OCI-LY7 (cell line): ENCODE measurements around the gene NXPH1. TPM values are rescaled to one million over a fixed set of nuclear protein-coding genes. Genes with fewer than 3 reads are reported as not detected.

Experiments
- BruUV-seq: library from RNA; stranded (reverse); fragments of 400-500 nt; replicated peaks from 2 replicates; lab custom pipeline; 2021; lab: Mats Ljungman, UMichigan
- CTCF ChIA-PET: fragments of 300-600 bp; sonication (Branson Sonifier 250); formaldehyde crosslinking; loops from one replicate; lab custom pipeline; 2022; ENCODE audit warnings: antibody characterized with exemption; ENCODE audit not compliant: unreplicated experiment; lab: Charles Lee
- POLR2A ChIA-PET: fragments of 300-600 bp; sonication (Branson Sonifier 250); formaldehyde crosslinking; loops from one replicate; lab custom pipeline; 2022; ENCODE audit warnings: antibody characterized with exemption; lab: Charles Lee
- DNase-seq: peaks from one replicate; pipeline ENCODE4 v3.0.0-alpha.2; 2015; ENCODE audit warnings: low spot score
- H2AFZ ChIP-seq: fragments of 200-600 bp; sonication (generic), shearing (Covaris generic); 2 replicates; pipeline ENCODE4 v1.6.1; 2014; ENCODE audit warnings: mild to moderate bottlenecking, antibody characterized with exemption, low read length, moderate library complexity
- H3K27ac ChIP-seq: fragments of 200-600 bp; sonication (generic); 2 replicates; pipeline ENCODE4 v1.5.1; 2014; ENCODE audit warnings: mixed run types, low read depth, mild to moderate bottlenecking, moderate library complexity, low read length, inconsistent platforms; ENCODE audit not compliant: poor library complexity, severe bottlenecking
- H3K36me3 ChIP-seq: fragments of 200-600 bp; sonication (generic); 2 replicates; pipeline ENCODE4 v1.6.1; 2014; ENCODE audit warnings: mild to moderate bottlenecking, antibody characterized with exemption, low read length, moderate library complexity, mixed read lengths; ENCODE audit not compliant: insufficient read depth
- H3K4me1 ChIP-seq: fragments of 200-600 bp; sonication (generic); 2 replicates; pipeline ENCODE4 v1.5.1; 2014; ENCODE audit warnings: mild to moderate bottlenecking, low read length; ENCODE audit not compliant: insufficient read depth, poor library complexity, severe bottlenecking
- H3K4me2 ChIP-seq: fragments of 200-600 bp; sonication (generic); 2 replicates; pipeline ENCODE4 v1.6.1; 2014; ENCODE audit warnings: mild to moderate bottlenecking, low read length
- H3K4me3 ChIP-seq: fragments of 200-600 bp; sonication (generic); 2 replicates; pipeline ENCODE4 v1.5.1; 2014; ENCODE audit warnings: mild to moderate bottlenecking, low read depth, low read length; ENCODE audit not compliant: poor library complexity, severe bottlenecking
- H3K79me2 ChIP-seq: fragments of 200-600 bp; sonication (generic); 2 replicates; pipeline ENCODE4 v1.6.1; 2016; ENCODE audit warnings: low read depth, mild to moderate bottlenecking, low read length, moderate library complexity, mixed read lengths; ENCODE audit not compliant: insufficient read depth
- H3K9me2 ChIP-seq: fragments of 200-600 bp; sonication (generic); 2 replicates; pipeline ENCODE4 v1.6.1; 2016; ENCODE audit warnings: mild to moderate bottlenecking, low read length, mixed read lengths; ENCODE audit not compliant: insufficient read depth
- H3K9me3 ChIP-seq: fragments of 200-600 bp; sonication (generic); 2 replicates; pipeline ENCODE4 v1.6.1; 2014; ENCODE audit warnings: mild to moderate bottlenecking, mixed run types, low read length, mixed read lengths
- H4K20me1 ChIP-seq: fragments of 200-600 bp; sonication (generic); 2 replicates; pipeline ENCODE4 v1.6.1; 2014; ENCODE audit warnings: mild to moderate bottlenecking, antibody characterized with exemption, low read length, moderate library complexity, mixed read lengths; ENCODE audit not compliant: insufficient read depth
- EZH2phosphoT487 ChIP-seq: fragments of 200-600 bp; sonication (generic); IDR thresholded peaks from 2 replicates; pipeline ENCODE4 v1.6.1; 2018; ENCODE audit warnings: low read depth, borderline replicate concordance, mild to moderate bottlenecking, mixed run types, antibody characterized with exemption, low read length, moderate library complexity, mixed read lengths
- intact Hi-C: fragments of 100-400 bp; cut with micrococcal nuclease; formaldehyde crosslinking; loops from one replicate; pipeline ENCODE4 v1.10.0; 2022; ENCODE audit not compliant: unreplicated experiment
- total RNA-seq, 2 experiments: library from RNA; depleted of rRNA in 1 of 2; stranded (reverse); fragments of >200 nt in 1 of 2; shearing (Covaris generic) in 1 of 2; gene quantifications; 2 replicates each; pipeline ENCODE4 v1.2.3, GENCODE V29; 2014 to 2022
- TF ChIP-seq, protein P1 (sequence below): fragments of 200-600 bp; sonication (generic); conservative IDR thresholded peaks from 2 replicates; pipeline ENCODE4 v1.5.1; 2014; ENCODE audit warnings: mild to moderate bottlenecking, antibody characterized with exemption, low read length, moderate library complexity, mixed read lengths

NXPH1 gene
- total RNA-seq, 2 experiments from 2014 or later, result not detected

DNA sequence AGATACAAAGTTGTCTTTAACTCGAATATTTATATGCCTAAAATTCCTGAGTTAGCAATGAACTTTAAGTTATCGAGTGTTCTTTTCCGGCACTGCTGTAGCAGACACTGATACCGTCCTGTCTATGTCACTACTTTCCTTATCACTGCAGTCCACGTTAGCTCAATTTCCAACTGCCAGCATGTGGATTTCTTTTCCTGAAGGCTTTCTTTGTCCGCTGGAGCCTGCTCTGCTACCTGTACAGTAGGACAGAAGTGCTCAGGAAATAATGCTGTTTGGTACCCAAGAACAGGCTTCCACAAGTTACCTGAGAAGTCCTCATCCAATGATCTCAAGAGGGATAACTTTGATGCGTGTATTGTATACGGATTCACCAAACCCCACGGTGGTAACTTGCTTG lies 329.4 kb downstream of the NXPH1 start:
- CTCF ChIA-PET, result no interaction called here
- no peak overlapping the region for H3K27ac ChIP-seq
- H3K4me2 ChIP-seq, result no peak overlapping the region
- H3K9me2 ChIP-seq, result no peaks in the 10 kb centered on the region
- H3K9me3 ChIP-seq, result no peaks in the 10 kb centered on the region
- no peaks in the 10 kb centered on the region for H4K20me1 ChIP-seq
- BruUV-seq, result no TSS peak
- intact Hi-C loops, result no loop called here
- no peak for DNase-seq
- no peak for TF ChIP-seq EZH2phosphoT487
- TF ChIP-seq, protein P1, sequence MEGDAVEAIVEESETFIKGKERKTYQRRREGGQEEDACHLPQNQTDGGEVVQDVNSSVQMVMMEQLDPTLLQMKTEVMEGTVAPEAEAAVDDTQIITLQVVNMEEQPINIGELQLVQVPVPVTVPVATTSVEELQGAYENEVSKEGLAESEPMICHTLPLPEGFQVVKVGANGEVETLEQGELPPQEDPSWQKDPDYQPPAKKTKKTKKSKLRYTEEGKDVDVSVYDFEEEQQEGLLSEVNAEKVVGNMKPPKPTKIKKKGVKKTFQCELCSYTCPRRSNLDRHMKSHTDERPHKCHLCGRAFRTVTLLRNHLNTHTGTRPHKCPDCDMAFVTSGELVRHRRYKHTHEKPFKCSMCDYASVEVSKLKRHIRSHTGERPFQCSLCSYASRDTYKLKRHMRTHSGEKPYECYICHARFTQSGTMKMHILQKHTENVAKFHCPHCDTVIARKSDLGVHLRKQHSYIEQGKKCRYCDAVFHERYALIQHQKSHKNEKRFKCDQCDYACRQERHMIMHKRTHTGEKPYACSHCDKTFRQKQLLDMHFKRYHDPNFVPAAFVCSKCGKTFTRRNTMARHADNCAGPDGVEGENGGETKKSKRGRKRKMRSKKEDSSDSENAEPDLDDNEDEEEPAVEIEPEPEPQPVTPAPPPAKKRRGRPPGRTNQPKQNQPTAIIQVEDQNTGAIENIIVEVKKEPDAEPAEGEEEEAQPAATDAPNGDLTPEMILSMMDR, result no peak
- no peaks in the 10 kb centered on the region for H3K79me2 ChIP-seq
- no peaks in the 10 kb centered on the region for H3K36me3 ChIP-seq
- H3K4me1 ChIP-seq, result no peaks in the 10 kb centered on the region
- H3K4me3 ChIP-seq, result no peak overlapping the region
- POLR2A ChIA-PET, result no interaction called here
- H2AFZ ChIP-seq, result no peak overlapping the region

DNA sequence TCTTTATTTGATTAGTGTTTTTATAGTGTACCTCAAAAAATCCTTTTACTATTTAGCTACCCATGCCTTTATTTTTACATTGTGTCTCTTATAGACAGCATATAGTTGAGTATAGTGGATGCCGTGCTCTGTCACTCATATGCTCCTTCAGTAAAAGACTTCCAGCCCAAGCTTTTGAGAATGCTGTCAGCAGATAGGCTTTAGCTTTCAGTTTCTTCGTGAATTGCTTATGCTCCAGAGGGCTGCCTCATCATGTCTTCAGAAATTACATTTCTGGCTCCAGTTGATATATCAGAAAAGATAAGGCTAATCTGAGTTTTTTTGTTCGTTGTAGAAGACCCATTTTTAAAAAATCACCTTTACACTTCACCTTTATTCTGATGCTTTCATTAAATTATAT lies 332.0 kb downstream of the NXPH1 start:
- no TSS peak for BruUV-seq
- H3K27ac ChIP-seq, result no peak overlapping the region
- no peaks in the 10 kb centered on the region for H3K79me2 ChIP-seq

DNA sequence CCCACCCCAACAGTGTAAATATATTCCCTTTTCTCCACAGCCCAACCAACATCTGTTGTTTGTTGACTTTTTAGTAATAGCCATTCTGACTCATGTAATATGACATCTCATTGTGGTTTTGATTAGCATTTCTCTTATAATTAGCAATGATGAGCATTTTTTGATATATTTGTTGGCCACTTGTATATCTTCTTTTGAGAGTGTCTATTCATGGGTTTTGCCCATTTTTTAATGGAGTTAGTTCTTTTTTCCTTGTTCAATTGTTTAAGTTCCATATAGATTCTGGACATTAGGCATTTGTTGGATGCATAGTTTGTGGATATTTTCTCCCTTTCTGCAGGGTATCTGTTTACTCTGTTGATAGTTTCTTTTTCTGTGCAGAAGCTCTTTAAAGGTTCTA lies 340.1 kb downstream of the NXPH1 start:
- Histone ChIP-seq H3K36me3 (no peaks in the 10 kb centered on the region), H3K4me1 (no peaks in the 10 kb centered on the region), H3K27ac (no peak overlapping the region), H3K79me2 (no peaks in the 10 kb centered on the region), H2AFZ (no peak overlapping the region), H4K20me1 (no peaks in the 10 kb centered on the region), H3K4me2 (no peak overlapping the region), H3K9me2 (no peaks in the 10 kb centered on the region), H3K9me3 (no peaks in the 10 kb centered on the region), H3K4me3 (no peak overlapping the region)
- intact Hi-C loops, result no loop called here
- TF ChIP-seq, protein P1, result no peak
- no peak for TF ChIP-seq EZH2phosphoT487
- no peak for DNase-seq
- BruUV-seq, result no TSS peak
- ChIA-PET CTCF (no interaction called here), POLR2A (no interaction called here)

More for the DNA sequence above, 332.0 kb downstream of the NXPH1 start:
- Histone ChIP-seq H3K36me3 (no peaks in the 10 kb centered on the region), H3K4me3 (no peak overlapping the region), H2AFZ (no peak overlapping the region), H3K9me2 (no peaks in the 10 kb centered on the region), H3K4me1 (no peaks in the 10 kb centered on the region), H3K9me3 (no peaks in the 10 kb centered on the region), H3K4me2 (no peak overlapping the region), H4K20me1 (no peaks in the 10 kb centered on the region)
- ChIA-PET POLR2A (interaction anchor here (0.7 kb wide), 1 partner anchor 13 kb away, joined by 3 read pairs; no protein-coding TSS in a partner anchor), CTCF (no interaction called here)
- no peak for TF ChIP-seq EZH2phosphoT487
- TF ChIP-seq, protein P1, result no peak
- intact Hi-C loops, result no loop called here
- DNase-seq, result no peak
